Epithelial cell of esophagus (primary cell): ENCODE results near the gene RTN4RL2.

Experiments used
- DNase-seq: peaks from one replicate; pipeline ENCODE4 v3.0.0; 2010; ENCODE audit warnings: low read depth
- H3K4me3 ChIP-seq: 2 replicates; pipeline ENCODE4 v1.5.1; 2011; ENCODE audit warnings: mild to moderate bottlenecking, low read length, control low read depth
- TF ChIP-seq, protein P1 (sequence below): IDR thresholded peaks from 2 replicates; pipeline ENCODE4 v1.5.1; 2011; ENCODE audit warnings: low read depth, mild to moderate bottlenecking, low read length, control low read depth, inconsistent platforms; ENCODE audit not compliant: insufficient read depth; ENCODE audit errors: missing control alignments

RTN4RL2 gene

DNA sequence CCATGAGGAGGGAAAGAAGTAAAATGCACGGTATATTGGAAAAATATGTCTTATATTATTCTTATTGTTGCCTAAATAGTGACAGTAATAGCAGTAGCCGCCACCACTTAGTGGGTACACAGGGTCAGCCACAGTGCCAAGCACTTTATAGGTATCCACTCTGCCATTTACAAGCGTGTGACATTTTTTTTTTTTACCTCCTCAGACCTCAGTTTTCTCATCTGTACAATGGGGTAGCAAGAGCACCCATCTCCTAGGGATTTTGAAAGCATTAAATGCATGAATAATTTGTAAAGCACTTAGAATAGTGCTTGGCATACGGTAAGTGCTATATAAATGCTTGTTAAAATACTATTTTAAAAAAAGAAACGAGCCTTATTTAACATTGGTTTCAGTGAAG lies 8.9 kb downstream of the RTN4RL2 start:
- TF ChIP-seq, protein P1, sequence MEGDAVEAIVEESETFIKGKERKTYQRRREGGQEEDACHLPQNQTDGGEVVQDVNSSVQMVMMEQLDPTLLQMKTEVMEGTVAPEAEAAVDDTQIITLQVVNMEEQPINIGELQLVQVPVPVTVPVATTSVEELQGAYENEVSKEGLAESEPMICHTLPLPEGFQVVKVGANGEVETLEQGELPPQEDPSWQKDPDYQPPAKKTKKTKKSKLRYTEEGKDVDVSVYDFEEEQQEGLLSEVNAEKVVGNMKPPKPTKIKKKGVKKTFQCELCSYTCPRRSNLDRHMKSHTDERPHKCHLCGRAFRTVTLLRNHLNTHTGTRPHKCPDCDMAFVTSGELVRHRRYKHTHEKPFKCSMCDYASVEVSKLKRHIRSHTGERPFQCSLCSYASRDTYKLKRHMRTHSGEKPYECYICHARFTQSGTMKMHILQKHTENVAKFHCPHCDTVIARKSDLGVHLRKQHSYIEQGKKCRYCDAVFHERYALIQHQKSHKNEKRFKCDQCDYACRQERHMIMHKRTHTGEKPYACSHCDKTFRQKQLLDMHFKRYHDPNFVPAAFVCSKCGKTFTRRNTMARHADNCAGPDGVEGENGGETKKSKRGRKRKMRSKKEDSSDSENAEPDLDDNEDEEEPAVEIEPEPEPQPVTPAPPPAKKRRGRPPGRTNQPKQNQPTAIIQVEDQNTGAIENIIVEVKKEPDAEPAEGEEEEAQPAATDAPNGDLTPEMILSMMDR, result no peak
- DNase-seq, result no peak

DNA sequence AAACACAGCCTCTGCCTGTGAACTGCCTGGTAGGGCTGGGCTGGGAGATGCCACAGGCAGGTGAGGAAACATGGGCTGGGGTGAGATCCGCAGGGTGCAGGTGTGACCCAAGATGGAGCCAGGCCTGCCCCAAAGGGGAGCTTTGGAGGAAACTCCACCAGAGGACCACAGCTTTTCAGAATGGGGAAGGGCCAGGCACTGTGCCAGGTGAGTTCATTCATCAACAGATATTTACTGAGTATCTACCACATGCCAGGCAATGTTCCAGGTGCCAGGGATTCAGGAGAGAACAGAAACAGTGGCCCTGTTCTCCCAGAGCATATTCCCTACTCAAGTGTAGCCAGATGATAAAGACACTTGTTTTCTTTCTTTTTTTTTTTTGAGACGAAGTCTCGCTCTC lies 11.2 kb downstream of the RTN4RL2 start:
- no peak for DNase-seq
- TF ChIP-seq, protein P1, result no peak
- no peak overlapping the region for H3K4me3 ChIP-seq

More for the DNA sequence above, 8.9 kb downstream of the RTN4RL2 start:
- no peak overlapping the region for H3K4me3 ChIP-seq

DNA sequence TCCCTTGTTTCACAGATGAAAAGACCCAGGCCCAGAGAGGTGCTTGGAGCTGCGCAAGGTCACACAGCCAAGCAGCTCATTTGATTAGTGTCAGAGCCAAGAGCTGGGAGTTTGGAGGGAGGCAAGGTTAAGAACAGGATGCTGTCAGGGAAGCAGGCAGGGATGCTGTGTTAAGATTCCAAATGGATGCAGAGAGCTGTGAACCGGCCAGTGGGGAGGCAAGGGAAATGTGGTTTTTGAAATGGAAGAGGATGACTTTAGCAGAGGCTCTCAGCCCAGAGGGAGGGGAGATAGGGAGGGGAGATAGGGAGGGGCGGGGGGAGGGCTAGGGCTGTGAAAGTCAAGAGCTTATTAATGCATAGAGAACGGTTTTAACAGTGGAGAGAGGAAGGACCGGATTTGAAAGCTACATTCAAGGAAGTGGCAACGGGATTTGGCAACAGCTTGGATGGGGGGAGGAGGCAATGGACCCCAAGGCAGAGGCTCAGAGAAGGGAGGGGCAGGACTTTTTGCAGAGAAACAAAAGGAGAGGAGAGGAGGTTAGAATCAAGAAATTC lies 13.0 kb downstream of the RTN4RL2 start:
- TF ChIP-seq, protein P1, result no peak
- no peak overlapping the region for H3K4me3 ChIP-seq
- DNase-seq, result no peak

DNA sequence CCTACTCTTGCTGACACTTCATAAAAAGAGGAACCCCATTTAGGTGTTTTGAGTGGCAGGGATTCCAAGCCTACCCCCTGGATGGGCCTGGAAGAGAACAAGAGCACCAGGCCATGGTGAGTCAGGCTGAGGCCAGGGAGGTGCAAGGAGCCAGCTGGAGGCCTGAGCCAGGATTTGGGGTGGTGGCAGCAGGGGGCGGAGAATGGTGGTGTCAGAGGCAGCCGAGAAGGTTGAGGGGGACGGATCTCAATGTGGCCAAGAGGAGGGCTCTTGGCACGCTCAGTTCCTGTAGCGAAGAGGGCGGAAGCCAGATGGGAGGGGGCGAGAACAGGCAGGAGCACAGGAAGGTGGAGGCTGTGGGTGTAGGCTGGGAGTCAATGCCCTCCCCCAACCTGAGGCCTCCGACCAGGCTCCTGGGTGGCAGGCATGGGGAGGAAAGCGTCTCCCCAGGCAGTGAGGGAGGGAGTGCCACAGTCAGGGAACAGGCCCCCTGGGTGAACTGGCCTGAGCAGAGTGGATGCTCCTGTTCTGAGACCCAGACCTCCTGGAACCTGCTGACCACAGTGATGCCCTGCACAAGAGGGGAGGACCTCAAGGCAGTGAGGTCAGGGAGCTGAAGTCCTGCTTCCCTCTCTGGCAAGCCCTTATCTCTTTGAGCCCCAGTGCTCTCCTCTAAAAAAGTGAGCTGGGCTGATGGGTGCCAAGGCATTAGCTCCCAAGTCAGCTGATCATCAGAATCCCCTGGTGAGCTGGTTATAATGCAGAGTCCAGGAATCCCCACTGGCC lies 13.9 kb downstream of the RTN4RL2 start:
- TF ChIP-seq, protein P1, result no peak
- no peak for DNase-seq
- no peak overlapping the region for H3K4me3 ChIP-seq

DNA sequence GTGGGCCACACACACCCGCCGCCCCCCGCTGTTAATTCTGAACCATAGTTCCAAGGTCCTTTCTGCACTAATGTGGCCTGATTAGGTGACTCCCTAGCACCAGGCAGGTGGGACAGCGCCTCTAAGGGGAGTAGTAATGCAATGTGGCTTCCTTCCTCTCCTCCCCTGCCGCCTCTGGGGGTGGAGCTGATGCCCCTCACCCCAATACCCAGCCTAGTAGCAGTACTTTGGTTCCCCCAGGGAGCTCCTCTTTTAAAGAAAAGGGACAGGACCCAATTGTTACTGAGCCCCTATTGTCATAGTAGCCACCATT lies 14.4 kb downstream of the RTN4RL2 start:
- no peak for DNase-seq
- TF ChIP-seq, protein P1, result no peak
- no peak overlapping the region for H3K4me3 ChIP-seq

DNA sequence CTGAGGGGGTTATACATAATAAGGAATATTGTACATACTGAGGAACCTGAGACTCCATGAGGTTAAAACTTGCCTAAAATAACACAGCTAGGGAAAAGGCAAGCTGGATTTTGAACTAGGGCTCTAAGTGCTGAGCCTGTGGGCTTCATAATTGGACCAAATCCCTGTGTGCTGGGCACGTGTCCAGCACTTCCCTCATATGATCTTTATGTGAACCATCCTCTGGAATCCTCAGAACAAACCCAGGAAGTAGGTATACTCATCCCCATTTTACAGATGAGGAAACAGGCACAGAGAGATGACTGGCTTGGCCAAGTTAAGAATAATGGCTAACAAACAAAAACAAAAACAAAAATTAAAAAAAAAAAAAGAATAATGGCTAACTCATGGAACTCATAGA lies 14.9 kb downstream of the RTN4RL2 start:
- TF ChIP-seq, protein P1, result no peak
- DNase-seq, result no peak
- H3K4me3 ChIP-seq, result no peak overlapping the region

DNA sequence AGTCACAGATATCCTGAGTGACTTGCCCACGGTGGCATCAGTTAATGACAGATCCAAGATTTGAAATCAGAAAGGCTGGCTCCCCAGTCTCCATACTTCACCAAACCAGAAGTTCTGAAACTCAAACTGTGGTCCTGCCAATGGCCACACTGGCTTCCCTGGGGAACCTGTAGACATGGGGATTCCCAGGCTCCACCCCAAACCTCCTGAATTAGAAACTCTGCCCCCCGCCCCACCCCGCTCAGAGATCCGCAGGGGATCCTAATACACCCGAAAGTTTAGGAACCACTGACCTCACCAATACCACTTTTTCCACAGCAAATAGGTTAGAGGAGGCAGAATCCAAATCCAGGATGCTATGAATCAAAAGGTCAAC lies 15.3 kb downstream of the RTN4RL2 start:
- no peak for DNase-seq
- no peak overlapping the region for H3K4me3 ChIP-seq
- TF ChIP-seq, protein P1, result no peak
